Endothelial cell (in vitro differentiated cells): ENCODE results near the gene TMPRSS6. TPM values are rescaled to one million over a fixed set of nuclear protein-coding genes. Genes with fewer than 3 reads are reported as not detected.
A peak's percentile ranks its signal among the peaks of the same experiment; 100 is the strongest.

Experiments
- DNase-seq: peaks from one replicate; pipeline ENCODE4 v3.0.0; 2021; ENCODE audit warnings: low spot score
- H3K27ac Mint-ChIP-seq: one replicate; pipeline ENCODE4 v1.8.0; 2021; ENCODE audit warnings: mixed read lengths, inconsistent platforms; ENCODE audit not compliant: unreplicated experiment
- H3K27me3 Mint-ChIP-seq: one replicate; pipeline ENCODE4 v1.8.0; 2021; ENCODE audit warnings: mild to moderate bottlenecking, moderate library complexity, mixed read lengths, inconsistent platforms; ENCODE audit not compliant: unreplicated experiment
- H3K36me3 Mint-ChIP-seq: one replicate; pipeline ENCODE4 v1.8.0; 2021; ENCODE audit warnings: mild to moderate bottlenecking, low read depth, mixed read lengths, inconsistent platforms; ENCODE audit not compliant: unreplicated experiment
- H3K4me1 Mint-ChIP-seq: one replicate; pipeline ENCODE4 v1.8.0; 2021; ENCODE audit warnings: mild to moderate bottlenecking, mixed read lengths, inconsistent platforms; ENCODE audit not compliant: unreplicated experiment
- H3K4me3 Mint-ChIP-seq: one replicate; pipeline ENCODE4 v1.8.0; 2021; ENCODE audit warnings: mild to moderate bottlenecking, mixed read lengths, inconsistent platforms; ENCODE audit not compliant: unreplicated experiment
- H3K9me3 Mint-ChIP-seq: one replicate; pipeline ENCODE4 v1.8.0; 2021; ENCODE audit warnings: mixed read lengths, inconsistent platforms; ENCODE audit not compliant: unreplicated experiment
- CTCF ChIP-seq: fragments of 200-600 bp; sonication (generic); IDR thresholded peaks from one replicate; pipeline ENCODE4 v1.5.0; 2021; ENCODE audit warnings: antibody characterized with exemption; ENCODE audit not compliant: unreplicated experiment
- total RNA-seq: library from RNA; stranded (reverse); fragmentation: NEBNext Ultra II Directional; extraction: Animal tissue kit (Norgen Biotek cat#: 25700); gene quantifications from one replicate; pipeline ENCODE4 v1.2.1, GENCODE V29; 2021; ENCODE audit not compliant: unreplicated experiment

TMPRSS6 gene
- total RNA-seq, 1 donor from 2014 or later, result not detected

GRCh38 chr22:37148742-37149665 lies 39.5 kb upstream of the TMPRSS6 start:
- no peak overlapping the region for H3K27ac Mint-ChIP-seq
- peaks cover 25% of the 10 kb centered on the region for H3K27me3 Mint-ChIP-seq
- H3K4me1 Mint-ChIP-seq, result peaks cover 3% of the 10 kb centered on the region
- no peak for TF ChIP-seq CTCF
- H3K9me3 Mint-ChIP-seq, result no peaks in the 10 kb centered on the region
- no peak overlapping the region for H3K4me3 Mint-ChIP-seq
- no peaks in the 10 kb centered on the region for H3K36me3 Mint-ChIP-seq
- DNase-seq, result no peak

- H3K4me3 Mint-ChIP-seq, result no peak overlapping the region
- no peak overlapping the region for H3K27ac Mint-ChIP-seq
- no peak for DNase-seq
- H3K4me1 Mint-ChIP-seq, result peaks cover 3% of the 10 kb centered on the region
- no peaks in the 10 kb centered on the region for H3K36me3 Mint-ChIP-seq
- peaks cover 21% of the 10 kb centered on the region for H3K27me3 Mint-ChIP-seq
- TF ChIP-seq CTCF, result no peak
- H3K9me3 Mint-ChIP-seq, result no peaks in the 10 kb centered on the region
Observed at GRCh38 chr22:37148031-37148651, 38.6 kb upstream of the TMPRSS6 start.

GRCh38 chr22:37147186-37147990 lies 37.9 kb upstream of the TMPRSS6 start:
- H3K27ac Mint-ChIP-seq, result no peak overlapping the region
- peaks cover 24% of the 10 kb centered on the region for H3K27me3 Mint-ChIP-seq
- H3K9me3 Mint-ChIP-seq, result no peaks in the 10 kb centered on the region
- H3K4me1 Mint-ChIP-seq, result peaks cover 3% of the 10 kb centered on the region
- no peak for DNase-seq
- no peak overlapping the region for H3K4me3 Mint-ChIP-seq
- TF ChIP-seq CTCF, result no peak
- H3K36me3 Mint-ChIP-seq, result no peaks in the 10 kb centered on the region

GRCh38 chr22:37146507-37147180 lies 37.1 kb upstream of the TMPRSS6 start:
- no peaks in the 10 kb centered on the region for H3K9me3 Mint-ChIP-seq
- peaks cover 24% of the 10 kb centered on the region for H3K27me3 Mint-ChIP-seq
- DNase-seq, result no peak
- peaks cover 3% of the 10 kb centered on the region for H3K4me1 Mint-ChIP-seq
- H3K36me3 Mint-ChIP-seq, result no peaks in the 10 kb centered on the region
- H3K4me3 Mint-ChIP-seq, result no peak overlapping the region
- no peak for TF ChIP-seq CTCF
- peak overlapping the region; percentile 53 for H3K27ac Mint-ChIP-seq
